Measurements from ENCODE around the gene REEP6. TPM values are rescaled to one million over a fixed set of nuclear protein-coding genes. Genes with fewer than 3 reads are reported as not detected.

The REEP6 gene
- total and polyA plus RNA-seq, 4 donors = 16.4 to 449 (median 201) TPM

DNA sequence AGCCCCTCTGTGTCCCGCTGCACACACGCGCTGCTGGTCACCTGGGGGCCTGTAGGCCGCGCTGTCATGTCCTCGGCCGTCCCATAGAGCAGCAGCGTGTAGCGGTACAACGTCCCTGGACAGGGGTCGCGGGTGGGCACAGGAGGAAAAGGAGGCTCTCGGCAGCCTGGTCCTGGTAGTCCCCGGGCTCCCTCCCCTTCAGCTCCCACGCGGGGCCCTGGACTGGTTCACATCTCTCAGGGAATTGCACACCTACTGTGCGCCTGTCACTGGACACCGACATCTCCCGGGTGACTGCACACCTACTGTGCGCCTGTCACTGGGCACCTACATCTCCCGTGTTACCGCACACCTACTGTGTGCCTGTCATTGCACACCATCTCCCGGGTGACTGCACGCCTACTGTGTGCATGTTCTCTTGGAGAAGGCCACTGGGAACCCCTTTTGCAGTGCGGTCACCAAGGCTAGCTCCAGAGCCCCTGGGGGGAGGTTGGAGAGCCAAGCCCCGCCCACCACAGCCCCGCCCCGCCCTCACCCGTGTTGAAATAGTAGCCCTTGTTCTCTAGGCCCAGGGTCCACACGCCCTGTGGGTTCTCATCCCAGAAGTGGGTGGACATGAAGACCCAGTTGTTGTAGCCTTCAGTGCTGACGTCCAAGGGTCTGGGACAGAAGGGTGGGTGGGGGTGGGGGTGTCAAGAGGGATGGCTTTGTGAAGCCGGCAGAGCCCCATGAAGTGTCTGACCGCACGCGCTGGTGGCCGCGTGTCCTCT is 8.4 kb upstream of the REEP6 start:
- Histone ChIP-seq H3K36me3 (ENCODE audit: control insufficient read depth in 4 of 4, insufficient read depth in 3 of 4, low read depth in 1 of 4, low read length in 3 of 4) (no peaks in the 10 kb centered on the region), H3K4me1 (ENCODE audit: control insufficient read depth in 4 of 4, insufficient read depth in 4 of 4, low read length in 3 of 4) (peaks cover 2 to 13% (median 6%) of the 10 kb centered on the region in 4 donors), H3K9me3 (ENCODE audit: control insufficient read depth in 4 of 4, low read length in 3 of 4) (no peaks in the 10 kb centered on the region), H3K4me3 (ENCODE audit: low read depth in 1 of 3, low read length in 3 of 3) (no peak overlapping the region), H3K27ac (ENCODE audit: low read depth in 1 of 2, low read length in 2 of 2) (no peak overlapping the region), H3K9ac (ENCODE audit: low read depth in 1 of 2, low read length in 2 of 2) (no peak overlapping the region), H3K27me3 (ENCODE audit: control insufficient read depth in 4 of 4, insufficient read depth in 4 of 4, low read length in 3 of 4) (no peaks in the 10 kb centered on the region)
- DNase-seq (ENCODE audit: low spot score) = no peak
- TF ChIP-seq EGR1 (IDR thresholded peaks at IDR 0.05; ENCODE audit: low read depth in 2 of 2) (no peak), YY1 (IDR thresholded peaks at IDR 0.05) (no peak), NR2F2 (IDR thresholded peaks at IDR 0.05) (no peak), FOXA2 (IDR thresholded peaks at IDR 0.05) (no peak), FOXA1 (IDR thresholded peaks at IDR 0.05) (no peak)
- TF ChIP-seq, protein P1, sequence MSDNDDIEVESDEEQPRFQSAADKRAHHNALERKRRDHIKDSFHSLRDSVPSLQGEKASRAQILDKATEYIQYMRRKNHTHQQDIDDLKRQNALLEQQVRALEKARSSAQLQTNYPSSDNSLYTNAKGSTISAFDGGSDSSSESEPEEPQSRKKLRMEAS (IDR thresholded peaks at IDR 0.05) = no peak
- 87% methylated on average over 37 of the region's 37 CpGs for whole genome bisulfite sequencing

DNA sequence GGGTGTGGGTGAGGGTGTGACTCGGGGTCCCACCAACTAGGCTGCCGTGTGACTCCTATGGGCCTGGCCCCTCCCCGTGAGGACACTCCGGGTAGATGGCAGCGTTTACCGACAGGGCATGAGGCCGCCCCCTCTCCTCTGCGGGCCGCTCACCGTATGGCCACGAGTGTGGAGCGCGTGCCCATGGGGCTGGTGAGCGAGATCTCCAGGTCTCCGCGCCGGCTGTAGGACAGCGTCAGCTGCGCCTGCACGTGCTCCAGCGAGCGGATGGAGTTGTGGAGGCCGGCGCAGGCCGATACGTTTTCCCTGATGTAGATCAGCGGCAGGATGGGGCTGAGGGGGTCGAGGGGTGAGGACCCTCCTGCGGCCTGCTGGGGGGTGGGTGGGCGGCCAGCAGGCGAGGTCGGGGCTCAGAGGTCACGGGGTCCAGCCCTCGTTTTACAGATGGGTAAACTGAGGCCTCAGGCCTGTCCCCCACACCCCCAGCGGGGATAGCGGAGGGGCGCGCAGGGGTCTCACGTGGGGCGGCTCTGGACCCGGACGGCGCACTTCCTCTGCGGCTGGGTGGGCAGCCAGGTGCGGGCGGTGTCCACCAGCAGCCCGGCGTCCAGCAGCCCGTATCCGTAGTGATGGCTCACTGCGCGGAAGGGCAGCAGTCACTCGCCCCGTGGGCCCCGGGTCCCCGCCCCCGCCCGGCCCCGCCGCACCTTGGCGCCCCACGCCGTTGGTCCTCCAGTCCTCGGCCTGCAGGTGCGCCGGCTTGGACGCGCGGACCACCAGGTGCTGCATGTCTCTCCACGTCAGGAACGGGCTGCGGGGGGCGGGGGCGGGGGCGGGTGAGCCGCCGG is 7.6 kb upstream of the REEP6 start:
- TF ChIP-seq FOXA2 (IDR thresholded peaks at IDR 0.05) (no peak), JUND (IDR thresholded peaks at IDR 0.05) (no peak), FOXA1 (IDR thresholded peaks at IDR 0.05) (no peak), NR2F2 (IDR thresholded peaks at IDR 0.05) (no peak), RAD21 (IDR thresholded peaks at IDR 0.05) (no peak), GABPA (IDR thresholded peaks at IDR 0.05 in 1 of 2, conservative IDR thresholded peaks at IDR 0.05 in 1 of 2) (no peak), TAF1 (conservative IDR thresholded peaks at IDR 0.05) (no peak), RXRA (IDR thresholded peaks at IDR 0.05) (no peak), YY1 (IDR thresholded peaks at IDR 0.05) (no peak)
- TF ChIP-seq, protein P2, sequence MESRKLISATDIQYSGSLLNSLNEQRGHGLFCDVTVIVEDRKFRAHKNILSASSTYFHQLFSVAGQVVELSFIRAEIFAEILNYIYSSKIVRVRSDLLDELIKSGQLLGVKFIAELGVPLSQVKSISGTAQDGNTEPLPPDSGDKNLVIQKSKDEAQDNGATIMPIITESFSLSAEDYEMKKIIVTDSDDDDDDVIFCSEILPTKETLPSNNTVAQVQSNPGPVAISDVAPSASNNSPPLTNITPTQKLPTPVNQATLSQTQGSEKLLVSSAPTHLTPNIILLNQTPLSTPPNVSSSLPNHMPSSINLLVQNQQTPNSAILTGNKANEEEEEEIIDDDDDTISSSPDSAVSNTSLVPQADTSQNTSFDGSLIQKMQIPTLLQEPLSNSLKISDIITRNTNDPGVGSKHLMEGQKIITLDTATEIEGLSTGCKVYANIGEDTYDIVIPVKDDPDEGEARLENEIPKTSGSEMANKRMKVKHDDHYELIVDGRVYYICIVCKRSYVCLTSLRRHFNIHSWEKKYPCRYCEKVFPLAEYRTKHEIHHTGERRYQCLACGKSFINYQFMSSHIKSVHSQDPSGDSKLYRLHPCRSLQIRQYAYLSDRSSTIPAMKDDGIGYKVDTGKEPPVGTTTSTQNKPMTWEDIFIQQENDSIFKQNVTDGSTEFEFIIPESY (IDR thresholded peaks at IDR 0.05) = no peak
- TF ChIP-seq, protein P3, sequence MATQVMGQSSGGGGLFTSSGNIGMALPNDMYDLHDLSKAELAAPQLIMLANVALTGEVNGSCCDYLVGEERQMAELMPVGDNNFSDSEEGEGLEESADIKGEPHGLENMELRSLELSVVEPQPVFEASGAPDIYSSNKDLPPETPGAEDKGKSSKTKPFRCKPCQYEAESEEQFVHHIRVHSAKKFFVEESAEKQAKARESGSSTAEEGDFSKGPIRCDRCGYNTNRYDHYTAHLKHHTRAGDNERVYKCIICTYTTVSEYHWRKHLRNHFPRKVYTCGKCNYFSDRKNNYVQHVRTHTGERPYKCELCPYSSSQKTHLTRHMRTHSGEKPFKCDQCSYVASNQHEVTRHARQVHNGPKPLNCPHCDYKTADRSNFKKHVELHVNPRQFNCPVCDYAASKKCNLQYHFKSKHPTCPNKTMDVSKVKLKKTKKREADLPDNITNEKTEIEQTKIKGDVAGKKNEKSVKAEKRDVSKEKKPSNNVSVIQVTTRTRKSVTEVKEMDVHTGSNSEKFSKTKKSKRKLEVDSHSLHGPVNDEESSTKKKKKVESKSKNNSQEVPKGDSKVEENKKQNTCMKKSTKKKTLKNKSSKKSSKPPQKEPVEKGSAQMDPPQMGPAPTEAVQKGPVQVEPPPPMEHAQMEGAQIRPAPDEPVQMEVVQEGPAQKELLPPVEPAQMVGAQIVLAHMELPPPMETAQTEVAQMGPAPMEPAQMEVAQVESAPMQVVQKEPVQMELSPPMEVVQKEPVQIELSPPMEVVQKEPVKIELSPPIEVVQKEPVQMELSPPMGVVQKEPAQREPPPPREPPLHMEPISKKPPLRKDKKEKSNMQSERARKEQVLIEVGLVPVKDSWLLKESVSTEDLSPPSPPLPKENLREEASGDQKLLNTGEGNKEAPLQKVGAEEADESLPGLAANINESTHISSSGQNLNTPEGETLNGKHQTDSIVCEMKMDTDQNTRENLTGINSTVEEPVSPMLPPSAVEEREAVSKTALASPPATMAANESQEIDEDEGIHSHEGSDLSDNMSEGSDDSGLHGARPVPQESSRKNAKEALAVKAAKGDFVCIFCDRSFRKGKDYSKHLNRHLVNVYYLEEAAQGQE (IDR thresholded peaks at IDR 0.05) = no peak
- TF ChIP-seq, protein P4, sequence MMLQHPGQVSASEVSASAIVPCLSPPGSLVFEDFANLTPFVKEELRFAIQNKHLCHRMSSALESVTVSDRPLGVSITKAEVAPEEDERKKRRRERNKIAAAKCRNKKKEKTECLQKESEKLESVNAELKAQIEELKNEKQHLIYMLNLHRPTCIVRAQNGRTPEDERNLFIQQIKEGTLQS (IDR thresholded peaks at IDR 0.05) = no peak
- no peak overlapping the region for H3K9ac ChIP-seq (ENCODE audit: low read depth in 1 of 2, low read length in 2 of 2)
- 95% methylated on average over 77 of the region's 77 CpGs for WGBS
- H3K27me3 ChIP-seq (ENCODE audit: control insufficient read depth in 4 of 4, insufficient read depth in 4 of 4, low read length in 3 of 4) = no peaks in the 10 kb centered on the region
- no peak for DNase-seq (ENCODE audit: low spot score)
- H3K36me3 ChIP-seq (ENCODE audit: control insufficient read depth in 4 of 4, insufficient read depth in 3 of 4, low read depth in 1 of 4, low read length in 3 of 4) = no peaks in the 10 kb centered on the region
- H3K27ac ChIP-seq (ENCODE audit: low read depth in 1 of 2, low read length in 2 of 2) = no peak overlapping the region
- peaks cover under 1 to 9% (median 2%) of the 10 kb centered on the region in 4 donors for H3K4me1 ChIP-seq (ENCODE audit: control insufficient read depth in 4 of 4, insufficient read depth in 4 of 4, low read length in 3 of 4)
- H3K9me3 ChIP-seq (ENCODE audit: control insufficient read depth in 4 of 4, low read length in 3 of 4) = no peaks in the 10 kb centered on the region
- no peak overlapping the region for H3K4me3 ChIP-seq (ENCODE audit: low read depth in 1 of 3, low read length in 3 of 3)
